IMR-90 (cell line): ENCODE data around the gene SLC36A1. TPM values are rescaled to one million over a fixed set of nuclear protein-coding genes. Genes with fewer than 3 reads are reported as not detected.

Source experiments
- MAFK ChIP-seq: IDR thresholded peaks from 2 replicates; pipeline ENCODE4 v1.6.1; 2012; ENCODE audit warnings: low read depth, low read length, improper control_type of control experiment
- RAD21 ChIP-seq: IDR thresholded peaks from 2 replicates; pipeline ENCODE4 v1.6.1; 2012; ENCODE audit warnings: low read length, improper control_type of control experiment
- polyA plus RNA-seq, 3 experiments: library from polyadenylated mRNA; depleted of rRNA; stranded (reverse); fragments of >200 nt; gene quantifications; 2 replicates each; pipeline ENCODE4 v1.2.3, GENCODE V29; 2012; ENCODE audit warnings: low replicate concordance in 1 of 3
- total RNA-seq: library from RNA; depleted of rRNA; stranded (reverse); fragments of >200 nt; gene quantifications from 2 replicates; pipeline ENCODE4 v1.2.3, GENCODE V29; 2012
- TF ChIP-seq, protein P1 (sequence below): conservative IDR thresholded peaks from 2 replicates; pipeline ENCODE4 v1.5.1; 2012; ENCODE audit warnings: mild to moderate bottlenecking, low read depth, low read length, improper control_type of control experiment
- TF ChIP-seq, protein P2 (sequence below): fragments of 150-350 bp; IDR thresholded peaks from 2 replicates; pipeline ENCODE4 v1.6.1; 2016; ENCODE audit warnings: low read depth, mild to moderate bottlenecking, low read length, moderate library complexity, borderline replicate concordance

SLC36A1 gene
- total and polyA plus RNA-seq, 2 of the 4 experiments (the other 2 are of a cell fraction) = 5.7 to 8.7 TPM

DNA sequence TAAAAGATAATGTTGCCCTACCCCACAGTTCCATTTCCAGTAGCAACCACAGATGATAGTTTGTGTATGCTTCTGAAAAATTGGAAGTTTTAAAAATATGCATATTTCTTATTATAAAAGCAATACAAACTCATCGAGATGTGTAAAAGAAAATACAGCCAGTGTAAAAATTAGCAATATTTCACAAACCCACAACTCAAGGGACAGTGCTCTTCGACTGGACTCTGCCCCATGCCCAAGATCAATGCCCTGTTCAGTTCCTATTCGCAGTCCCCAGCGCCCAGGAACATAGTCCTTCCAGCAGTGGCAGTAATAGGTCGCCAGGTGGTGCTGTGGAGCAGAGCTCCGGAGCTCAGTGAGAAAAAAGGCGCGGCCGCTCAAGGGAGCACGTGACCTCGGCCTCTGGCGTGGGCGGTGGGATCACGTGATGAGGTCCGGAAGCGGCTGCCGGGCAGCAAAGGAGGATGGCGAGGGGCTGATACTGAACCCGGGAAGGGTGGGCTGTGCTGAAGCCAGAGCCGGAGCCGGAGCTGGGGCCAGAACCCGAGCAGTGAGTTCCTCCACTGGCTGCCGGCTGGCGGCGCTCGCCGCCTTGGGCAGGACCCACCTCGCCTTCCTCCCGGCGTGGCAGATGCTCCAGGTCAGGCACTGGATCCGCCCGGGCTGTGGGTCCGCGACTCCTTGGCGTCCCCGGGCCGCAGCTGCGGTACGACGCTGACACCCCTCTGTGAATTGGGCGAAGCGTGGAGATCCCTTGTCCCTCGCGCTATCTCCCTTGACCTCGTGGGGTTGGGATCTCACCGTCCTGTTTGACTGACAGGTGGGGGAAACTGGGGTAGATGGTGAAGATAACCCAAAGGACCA is at the start of gene SLC36A1 (continued):
- TF ChIP-seq, protein P1, sequence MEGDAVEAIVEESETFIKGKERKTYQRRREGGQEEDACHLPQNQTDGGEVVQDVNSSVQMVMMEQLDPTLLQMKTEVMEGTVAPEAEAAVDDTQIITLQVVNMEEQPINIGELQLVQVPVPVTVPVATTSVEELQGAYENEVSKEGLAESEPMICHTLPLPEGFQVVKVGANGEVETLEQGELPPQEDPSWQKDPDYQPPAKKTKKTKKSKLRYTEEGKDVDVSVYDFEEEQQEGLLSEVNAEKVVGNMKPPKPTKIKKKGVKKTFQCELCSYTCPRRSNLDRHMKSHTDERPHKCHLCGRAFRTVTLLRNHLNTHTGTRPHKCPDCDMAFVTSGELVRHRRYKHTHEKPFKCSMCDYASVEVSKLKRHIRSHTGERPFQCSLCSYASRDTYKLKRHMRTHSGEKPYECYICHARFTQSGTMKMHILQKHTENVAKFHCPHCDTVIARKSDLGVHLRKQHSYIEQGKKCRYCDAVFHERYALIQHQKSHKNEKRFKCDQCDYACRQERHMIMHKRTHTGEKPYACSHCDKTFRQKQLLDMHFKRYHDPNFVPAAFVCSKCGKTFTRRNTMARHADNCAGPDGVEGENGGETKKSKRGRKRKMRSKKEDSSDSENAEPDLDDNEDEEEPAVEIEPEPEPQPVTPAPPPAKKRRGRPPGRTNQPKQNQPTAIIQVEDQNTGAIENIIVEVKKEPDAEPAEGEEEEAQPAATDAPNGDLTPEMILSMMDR = peak; percentile 93
- TF ChIP-seq, protein P2, sequence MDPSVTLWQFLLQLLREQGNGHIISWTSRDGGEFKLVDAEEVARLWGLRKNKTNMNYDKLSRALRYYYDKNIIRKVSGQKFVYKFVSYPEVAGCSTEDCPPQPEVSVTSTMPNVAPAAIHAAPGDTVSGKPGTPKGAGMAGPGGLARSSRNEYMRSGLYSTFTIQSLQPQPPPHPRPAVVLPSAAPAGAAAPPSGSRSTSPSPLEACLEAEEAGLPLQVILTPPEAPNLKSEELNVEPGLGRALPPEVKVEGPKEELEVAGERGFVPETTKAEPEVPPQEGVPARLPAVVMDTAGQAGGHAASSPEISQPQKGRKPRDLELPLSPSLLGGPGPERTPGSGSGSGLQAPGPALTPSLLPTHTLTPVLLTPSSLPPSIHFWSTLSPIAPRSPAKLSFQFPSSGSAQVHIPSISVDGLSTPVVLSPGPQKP = no peak
- TF ChIP-seq MAFK (no peak), RAD21 (peak; percentile 90)
